WTC11 (cell line): ENCODE measurements around the gene TIE1. TPM values are rescaled to one million over a fixed set of nuclear protein-coding genes. Genes with fewer than 3 reads are reported as not detected.

Experiments
- ATF1 ChIP-seq: sonication (generic); formaldehyde crosslinking; IDR thresholded peaks from 2 replicates; pipeline ENCODE4 v1.8.1; 2023; ENCODE audit warnings: mild to moderate bottlenecking, moderate library complexity, missing genetic modification reagents
- ATF3 ChIP-seq: sonication (generic); formaldehyde crosslinking; conservative IDR thresholded peaks from 2 replicates; pipeline ENCODE4 v1.8.1; 2022; ENCODE audit warnings: mild to moderate bottlenecking, missing genetic modification reagents
- CBFB ChIP-seq: sonication (generic); formaldehyde crosslinking; IDR thresholded peaks from 2 replicates; pipeline ENCODE4 v1.8.1; 2022; ENCODE audit warnings: mild to moderate bottlenecking, low read depth, missing genetic modification reagents
- CREM ChIP-seq: sonication (generic); formaldehyde crosslinking; IDR thresholded peaks from 2 replicates; pipeline ENCODE4 v1.8.1; 2022; ENCODE audit warnings: mild to moderate bottlenecking, missing genetic modification reagents, moderate library complexity
- FOXP1 ChIP-seq: sonication (generic); formaldehyde crosslinking; IDR thresholded peaks from 2 replicates; pipeline ENCODE4 v1.8.0; 2022; ENCODE audit warnings: missing genetic modification reagents, mild to moderate bottlenecking, moderate library complexity, borderline replicate concordance
- HMGA2 ChIP-seq: fragments of 250-450 bp; sonication (Bioruptor Pico); IDR thresholded peaks from 2 replicates; pipeline ENCODE4 v1.4.0; 2021; ENCODE audit warnings: mild to moderate bottlenecking, moderate library complexity
- NFATC4 ChIP-seq: fragments of 250-450 bp; sonication (Bioruptor Pico); IDR thresholded peaks from 2 replicates; pipeline ENCODE4 v1.9.0; 2021; ENCODE audit warnings: mild to moderate bottlenecking
- NFYB ChIP-seq: sonication (generic); formaldehyde crosslinking; conservative IDR thresholded peaks from 2 replicates; pipeline ENCODE4 v1.8.0; 2022; ENCODE audit warnings: low read depth, missing genetic modification reagents
- RELA ChIP-seq: sonication (generic); formaldehyde crosslinking; IDR thresholded peaks from 2 replicates; pipeline ENCODE4 v1.8.1; 2022; ENCODE audit warnings: missing genetic modification reagents, mild to moderate bottlenecking, borderline replicate concordance
- RORB ChIP-seq: fragments of 250-450 bp; sonication (Bioruptor Pico); IDR thresholded peaks from 2 replicates; pipeline ENCODE4 v1.9.0; 2021; ENCODE audit warnings: mild to moderate bottlenecking
- TEAD1 ChIP-seq: sonication (generic); formaldehyde crosslinking; IDR thresholded peaks from 2 replicates; pipeline ENCODE4 v1.8.0; 2022; ENCODE audit warnings: mild to moderate bottlenecking, missing genetic modification reagents
- TP53 ChIP-seq: sonication (generic); formaldehyde crosslinking; IDR thresholded peaks from 2 replicates; pipeline ENCODE4 v1.8.1; 2023; ENCODE audit warnings: mild to moderate bottlenecking, missing genetic modification reagents
- ZBTB43 ChIP-seq: sonication (generic); formaldehyde crosslinking; IDR thresholded peaks from 2 replicates; pipeline ENCODE4 v1.8.1; 2023; ENCODE audit warnings: mild to moderate bottlenecking, missing genetic modification reagents
- ZNF263 ChIP-seq: sonication (generic); formaldehyde crosslinking; IDR thresholded peaks from 2 replicates; pipeline ENCODE4 v1.8.1; 2022; ENCODE audit warnings: low read depth, mild to moderate bottlenecking, moderate library complexity, missing genetic modification reagents
- ZNF317 ChIP-seq: sonication (generic); formaldehyde crosslinking; IDR thresholded peaks from 2 replicates; pipeline ENCODE4 v1.8.1; 2023; ENCODE audit warnings: low read depth, mild to moderate bottlenecking, moderate library complexity, missing genetic modification reagents, borderline replicate concordance
- ZNF416 ChIP-seq: fragments of 250-450 bp; sonication (Bioruptor Pico); IDR thresholded peaks from 2 replicates; pipeline ENCODE4 v1.9.0; 2021; ENCODE audit warnings: mild to moderate bottlenecking, inconsistent platforms
- ZNF512 ChIP-seq: sonication (generic); formaldehyde crosslinking; IDR thresholded peaks from 2 replicates; pipeline ENCODE4 v1.8.1; 2022; ENCODE audit warnings: missing genetic modification reagents, borderline replicate concordance
- ZNF671 ChIP-seq: fragments of 250-450 bp; sonication (Bioruptor Pico); IDR thresholded peaks from 2 replicates; pipeline ENCODE4 v1.8.0; 2021; ENCODE audit warnings: mild to moderate bottlenecking
- total RNA-seq: library from RNA; stranded (reverse); gene quantifications from 3 replicates; pipeline ENCODE4 v1.2.3, GENCODE V29; 2021
- TF ChIP-seq, protein P1 (sequence below): sonication (generic); formaldehyde crosslinking; IDR thresholded peaks from 2 replicates; pipeline ENCODE4 v1.8.1; 2023; ENCODE audit warnings: mild to moderate bottlenecking, missing genetic modification reagents, borderline replicate concordance
- TF ChIP-seq, protein P2 (sequence below): fragments of 250-450 bp; sonication (Bioruptor Pico); IDR thresholded peaks from 2 replicates; pipeline ENCODE4 v1.9.0; 2021; ENCODE audit warnings: mild to moderate bottlenecking, borderline replicate concordance
- TF ChIP-seq, protein P3 (sequence below): sonication (generic); formaldehyde crosslinking; IDR thresholded peaks from 2 replicates; pipeline ENCODE4 v1.8.1; 2023; ENCODE audit warnings: mild to moderate bottlenecking, moderate library complexity, missing genetic modification reagents
- TF ChIP-seq, protein P4 (sequence below): sonication (generic); formaldehyde crosslinking; conservative IDR thresholded peaks from 2 replicates; pipeline ENCODE4 v1.8.1; 2023; ENCODE audit warnings: mild to moderate bottlenecking, low read depth, missing genetic modification reagents, moderate library complexity

The TIE1 gene
- total RNA-seq, 1 experiment from 2014 or later, result 2.5 TPM

GRCh38 chr1:43358746-43359693 lies 58.2 kb downstream of the TIE1 start, which contains the start of gene CDC20 (continued):
- TF ChIP-seq TP53 (CRISPR knock-in tag) (no peak), NFATC4 (no peak), NFYB (peak; percentile 93), ATF1 (no peak), ZNF512 (CRISPR knock-in tag) (no peak), FOXP1 (CRISPR knock-in tag) (no peak), CREM (0 out of 2 replicates have a peak, but pooled peaks have one; percentile 41), ZNF317 (CRISPR knock-in tag) (no peak), ZBTB43 (CRISPR knock-in tag) (no peak), RELA (CRISPR knock-in tag) (no peak), TEAD1 (CRISPR knock-in tag) (no peak), ZNF263 (CRISPR knock-in tag) (0 out of 2 replicates have a peak, but pooled peaks have one; percentile 13), HMGA2 (CRISPR knock-in tag) (no peak), ZNF416 (0 out of 2 replicates have a peak, but pooled peaks have one; percentile 47), ZNF671 (CRISPR knock-in tag) (no peak), ATF3 (no peak), RORB (no peak), CBFB (CRISPR knock-in tag) (no peak)
- TF ChIP-seq, protein P1, sequence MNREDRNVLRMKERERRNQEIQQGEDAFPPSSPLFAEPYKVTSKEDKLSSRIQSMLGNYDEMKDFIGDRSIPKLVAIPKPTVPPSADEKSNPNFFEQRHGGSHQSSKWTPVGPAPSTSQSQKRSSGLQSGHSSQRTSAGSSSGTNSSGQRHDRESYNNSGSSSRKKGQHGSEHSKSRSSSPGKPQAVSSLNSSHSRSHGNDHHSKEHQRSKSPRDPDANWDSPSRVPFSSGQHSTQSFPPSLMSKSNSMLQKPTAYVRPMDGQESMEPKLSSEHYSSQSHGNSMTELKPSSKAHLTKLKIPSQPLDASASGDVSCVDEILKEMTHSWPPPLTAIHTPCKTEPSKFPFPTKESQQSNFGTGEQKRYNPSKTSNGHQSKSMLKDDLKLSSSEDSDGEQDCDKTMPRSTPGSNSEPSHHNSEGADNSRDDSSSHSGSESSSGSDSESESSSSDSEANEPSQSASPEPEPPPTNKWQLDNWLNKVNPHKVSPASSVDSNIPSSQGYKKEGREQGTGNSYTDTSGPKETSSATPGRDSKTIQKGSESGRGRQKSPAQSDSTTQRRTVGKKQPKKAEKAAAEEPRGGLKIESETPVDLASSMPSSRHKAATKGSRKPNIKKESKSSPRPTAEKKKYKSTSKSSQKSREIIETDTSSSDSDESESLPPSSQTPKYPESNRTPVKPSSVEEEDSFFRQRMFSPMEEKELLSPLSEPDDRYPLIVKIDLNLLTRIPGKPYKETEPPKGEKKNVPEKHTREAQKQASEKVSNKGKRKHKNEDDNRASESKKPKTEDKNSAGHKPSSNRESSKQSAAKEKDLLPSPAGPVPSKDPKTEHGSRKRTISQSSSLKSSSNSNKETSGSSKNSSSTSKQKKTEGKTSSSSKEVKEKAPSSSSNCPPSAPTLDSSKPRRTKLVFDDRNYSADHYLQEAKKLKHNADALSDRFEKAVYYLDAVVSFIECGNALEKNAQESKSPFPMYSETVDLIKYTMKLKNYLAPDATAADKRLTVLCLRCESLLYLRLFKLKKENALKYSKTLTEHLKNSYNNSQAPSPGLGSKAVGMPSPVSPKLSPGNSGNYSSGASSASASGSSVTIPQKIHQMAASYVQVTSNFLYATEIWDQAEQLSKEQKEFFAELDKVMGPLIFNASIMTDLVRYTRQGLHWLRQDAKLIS (CRISPR knock-in tag), result peak; percentile 48; the same call in 1 of the 2 replicates
- TF ChIP-seq, protein P2, sequence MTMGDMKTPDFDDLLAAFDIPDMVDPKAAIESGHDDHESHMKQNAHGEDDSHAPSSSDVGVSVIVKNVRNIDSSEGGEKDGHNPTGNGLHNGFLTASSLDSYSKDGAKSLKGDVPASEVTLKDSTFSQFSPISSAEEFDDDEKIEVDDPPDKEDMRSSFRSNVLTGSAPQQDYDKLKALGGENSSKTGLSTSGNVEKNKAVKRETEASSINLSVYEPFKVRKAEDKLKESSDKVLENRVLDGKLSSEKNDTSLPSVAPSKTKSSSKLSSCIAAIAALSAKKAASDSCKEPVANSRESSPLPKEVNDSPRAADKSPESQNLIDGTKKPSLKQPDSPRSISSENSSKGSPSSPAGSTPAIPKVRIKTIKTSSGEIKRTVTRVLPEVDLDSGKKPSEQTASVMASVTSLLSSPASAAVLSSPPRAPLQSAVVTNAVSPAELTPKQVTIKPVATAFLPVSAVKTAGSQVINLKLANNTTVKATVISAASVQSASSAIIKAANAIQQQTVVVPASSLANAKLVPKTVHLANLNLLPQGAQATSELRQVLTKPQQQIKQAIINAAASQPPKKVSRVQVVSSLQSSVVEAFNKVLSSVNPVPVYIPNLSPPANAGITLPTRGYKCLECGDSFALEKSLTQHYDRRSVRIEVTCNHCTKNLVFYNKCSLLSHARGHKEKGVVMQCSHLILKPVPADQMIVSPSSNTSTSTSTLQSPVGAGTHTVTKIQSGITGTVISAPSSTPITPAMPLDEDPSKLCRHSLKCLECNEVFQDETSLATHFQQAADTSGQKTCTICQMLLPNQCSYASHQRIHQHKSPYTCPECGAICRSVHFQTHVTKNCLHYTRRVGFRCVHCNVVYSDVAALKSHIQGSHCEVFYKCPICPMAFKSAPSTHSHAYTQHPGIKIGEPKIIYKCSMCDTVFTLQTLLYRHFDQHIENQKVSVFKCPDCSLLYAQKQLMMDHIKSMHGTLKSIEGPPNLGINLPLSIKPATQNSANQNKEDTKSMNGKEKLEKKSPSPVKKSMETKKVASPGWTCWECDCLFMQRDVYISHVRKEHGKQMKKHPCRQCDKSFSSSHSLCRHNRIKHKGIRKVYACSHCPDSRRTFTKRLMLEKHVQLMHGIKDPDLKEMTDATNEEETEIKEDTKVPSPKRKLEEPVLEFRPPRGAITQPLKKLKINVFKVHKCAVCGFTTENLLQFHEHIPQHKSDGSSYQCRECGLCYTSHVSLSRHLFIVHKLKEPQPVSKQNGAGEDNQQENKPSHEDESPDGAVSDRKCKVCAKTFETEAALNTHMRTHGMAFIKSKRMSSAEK, result no peak
- TF ChIP-seq, protein P3, sequence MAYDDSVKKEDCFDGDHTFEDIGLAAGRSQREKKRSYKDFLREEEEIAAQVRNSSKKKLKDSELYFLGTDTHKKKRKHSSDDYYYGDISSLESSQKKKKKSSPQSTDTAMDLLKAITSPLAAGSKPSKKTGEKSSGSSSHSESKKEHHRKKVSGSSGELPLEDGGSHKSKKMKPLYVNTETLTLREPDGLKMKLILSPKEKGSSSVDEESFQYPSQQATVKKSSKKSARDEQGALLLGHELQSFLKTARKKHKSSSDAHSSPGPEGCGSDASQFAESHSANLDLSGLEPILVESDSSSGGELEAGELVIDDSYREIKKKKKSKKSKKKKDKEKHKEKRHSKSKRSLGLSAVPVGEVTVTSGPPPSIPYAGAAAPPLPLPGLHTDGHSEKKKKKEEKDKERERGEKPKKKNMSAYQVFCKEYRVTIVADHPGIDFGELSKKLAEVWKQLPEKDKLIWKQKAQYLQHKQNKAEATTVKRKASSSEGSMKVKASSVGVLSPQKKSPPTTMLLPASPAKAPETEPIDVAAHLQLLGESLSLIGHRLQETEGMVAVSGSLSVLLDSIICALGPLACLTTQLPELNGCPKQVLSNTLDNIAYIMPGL (CRISPR knock-in tag), result 0 out of 2 replicates have a peak, but pooled peaks have one; percentile 76
- TF ChIP-seq, protein P4, sequence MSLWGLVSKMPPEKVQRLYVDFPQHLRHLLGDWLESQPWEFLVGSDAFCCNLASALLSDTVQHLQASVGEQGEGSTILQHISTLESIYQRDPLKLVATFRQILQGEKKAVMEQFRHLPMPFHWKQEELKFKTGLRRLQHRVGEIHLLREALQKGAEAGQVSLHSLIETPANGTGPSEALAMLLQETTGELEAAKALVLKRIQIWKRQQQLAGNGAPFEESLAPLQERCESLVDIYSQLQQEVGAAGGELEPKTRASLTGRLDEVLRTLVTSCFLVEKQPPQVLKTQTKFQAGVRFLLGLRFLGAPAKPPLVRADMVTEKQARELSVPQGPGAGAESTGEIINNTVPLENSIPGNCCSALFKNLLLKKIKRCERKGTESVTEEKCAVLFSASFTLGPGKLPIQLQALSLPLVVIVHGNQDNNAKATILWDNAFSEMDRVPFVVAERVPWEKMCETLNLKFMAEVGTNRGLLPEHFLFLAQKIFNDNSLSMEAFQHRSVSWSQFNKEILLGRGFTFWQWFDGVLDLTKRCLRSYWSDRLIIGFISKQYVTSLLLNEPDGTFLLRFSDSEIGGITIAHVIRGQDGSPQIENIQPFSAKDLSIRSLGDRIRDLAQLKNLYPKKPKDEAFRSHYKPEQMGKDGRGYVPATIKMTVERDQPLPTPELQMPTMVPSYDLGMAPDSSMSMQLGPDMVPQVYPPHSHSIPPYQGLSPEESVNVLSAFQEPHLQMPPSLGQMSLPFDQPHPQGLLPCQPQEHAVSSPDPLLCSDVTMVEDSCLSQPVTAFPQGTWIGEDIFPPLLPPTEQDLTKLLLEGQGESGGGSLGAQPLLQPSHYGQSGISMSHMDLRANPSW, result no peak
